Midbrain (tissue), 1 donor: ENCODE results near the gene TRPM6.
A peak's percentile ranks its signal among the peaks of the same experiment; 100 is the strongest.

Source experiments
- DNase-seq: peaks from one replicate; lab custom pipeline; 2025; lab: John Stamatoyannopoulos, UW

TRPM6 gene

DNA sequence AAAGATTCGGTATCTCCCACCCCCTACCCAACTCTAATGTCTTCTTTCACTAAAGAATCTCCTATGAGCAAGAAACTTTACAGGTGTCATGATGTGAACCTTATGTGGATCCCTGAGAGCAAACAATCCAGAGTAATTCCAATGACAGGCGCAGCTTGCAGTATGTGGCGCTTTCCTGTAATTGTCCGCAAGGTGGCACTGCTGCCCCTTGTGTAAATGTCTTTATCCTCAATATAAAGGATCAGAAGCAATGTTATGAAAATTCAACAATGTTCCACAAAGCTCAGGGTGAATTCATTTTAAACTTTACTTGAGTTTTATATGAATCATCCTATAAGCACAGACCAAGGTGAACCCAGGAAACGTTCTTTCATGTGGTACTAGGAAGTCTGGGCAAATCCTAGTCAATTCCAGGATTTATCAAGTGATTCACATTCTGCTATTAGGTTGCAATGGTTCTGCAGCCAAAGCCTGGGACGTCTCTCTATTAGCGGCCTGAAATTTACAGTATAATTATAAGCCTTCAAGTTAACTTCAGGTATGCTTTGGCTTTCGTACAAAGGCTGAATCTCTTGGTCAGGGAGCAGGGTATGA lies 113.7 kb downstream of the TRPM6 start:
- peak; percentile 88 for DNase-seq

GRCh38 chr9:74772121-74772520 lies 115.6 kb downstream of the TRPM6 start:
- DNase-seq = no peak

- DNase-seq = no peak
Observed at GRCh38 chr9:74771672-74772071, 116.0 kb downstream of the TRPM6 start.

DNA sequence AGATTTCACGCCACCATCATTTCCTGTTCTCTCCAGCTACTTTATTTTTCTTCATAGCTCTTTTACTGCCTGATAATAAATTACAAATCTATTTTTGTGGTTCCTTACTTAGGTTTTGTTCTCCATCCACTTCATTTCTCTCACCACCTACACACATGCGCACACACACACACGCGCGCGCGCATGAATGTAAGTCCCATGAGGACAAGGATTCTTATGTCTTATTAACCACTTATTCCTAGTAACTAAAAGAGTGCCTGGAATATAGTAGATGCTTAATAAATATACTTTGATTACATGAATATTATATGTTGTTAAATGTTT lies 116.5 kb downstream of the TRPM6 start:
- no peak for DNase-seq

GRCh38 chr9:74770508-74771261 lies 117.0 kb downstream of the TRPM6 start:
- DNase-seq = no peak

DNA sequence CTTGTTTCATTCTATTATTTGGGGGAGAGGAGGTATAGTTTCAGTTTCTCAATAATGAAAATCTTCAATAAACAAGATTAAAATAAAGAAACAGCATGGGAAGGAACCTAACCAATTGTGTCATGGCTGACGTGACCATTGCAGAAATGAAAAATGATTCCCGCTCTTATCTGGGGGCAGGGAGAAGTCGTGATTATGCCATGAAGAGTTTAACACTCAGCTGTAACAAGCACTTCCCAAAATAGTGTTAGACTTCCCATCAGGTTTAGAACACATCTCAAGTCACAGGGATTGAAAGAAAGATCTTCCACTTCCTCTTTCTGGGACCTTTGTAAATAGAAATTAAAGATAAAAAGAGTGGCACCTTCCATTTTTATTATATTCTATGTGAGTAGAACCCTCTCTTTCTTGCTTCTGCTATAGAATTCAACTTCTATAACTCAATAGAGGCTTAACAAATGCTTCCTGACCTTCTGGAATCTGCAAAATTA lies 122.2 kb downstream of the TRPM6 start:
- DNase-seq = no peak

DNA sequence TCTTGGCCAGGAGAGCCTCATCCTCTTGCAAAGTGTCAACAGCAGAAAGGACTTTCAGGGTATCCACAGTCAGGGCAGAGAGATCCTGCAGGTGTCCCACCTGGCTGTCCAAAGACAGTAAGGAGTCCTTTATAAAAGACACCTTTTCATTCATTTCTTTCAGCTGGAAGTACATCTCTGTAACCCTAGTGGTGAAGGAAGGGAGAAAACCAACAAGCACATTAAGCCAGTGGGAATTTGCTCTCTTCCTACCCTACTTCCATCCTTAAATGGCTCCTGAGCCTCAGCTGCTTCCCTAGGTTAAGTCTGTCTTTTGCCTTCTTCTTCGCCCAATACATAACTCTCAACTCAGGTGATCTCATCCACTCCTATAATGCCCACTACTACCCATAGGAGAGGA lies 124.8 kb downstream of the TRPM6 start:
- DNase-seq = no peak

DNA sequence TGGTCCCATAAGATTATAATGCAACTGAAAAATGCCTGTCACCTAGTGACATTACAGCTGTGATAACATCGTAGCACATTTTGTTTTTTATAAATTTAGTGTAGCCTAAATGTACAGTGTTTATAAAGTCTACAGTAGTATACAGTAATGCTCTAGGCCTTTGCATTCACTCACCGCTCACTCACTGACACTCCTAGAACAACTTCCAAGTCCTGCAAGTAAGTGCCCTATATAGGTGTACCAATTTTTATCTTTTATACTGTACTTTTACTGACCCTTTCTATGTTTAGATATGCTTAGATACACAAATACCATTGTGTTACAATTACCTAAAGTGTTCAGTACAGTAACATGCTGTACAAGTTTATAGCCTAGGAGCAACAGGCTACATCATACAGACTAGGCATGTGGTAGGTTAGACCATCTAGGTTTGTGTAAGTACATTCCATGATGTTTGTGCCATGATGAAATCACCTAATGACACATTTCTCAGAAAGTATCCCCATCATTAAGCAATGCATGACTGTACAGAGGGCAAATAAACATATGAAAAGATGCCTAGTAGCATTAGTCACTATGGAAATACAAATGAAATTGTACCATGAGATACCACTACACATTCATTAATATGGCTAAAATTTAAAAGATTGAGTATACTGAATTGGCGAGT lies 127.6 kb downstream of the TRPM6 start:
- no peak for DNase-seq

DNA sequence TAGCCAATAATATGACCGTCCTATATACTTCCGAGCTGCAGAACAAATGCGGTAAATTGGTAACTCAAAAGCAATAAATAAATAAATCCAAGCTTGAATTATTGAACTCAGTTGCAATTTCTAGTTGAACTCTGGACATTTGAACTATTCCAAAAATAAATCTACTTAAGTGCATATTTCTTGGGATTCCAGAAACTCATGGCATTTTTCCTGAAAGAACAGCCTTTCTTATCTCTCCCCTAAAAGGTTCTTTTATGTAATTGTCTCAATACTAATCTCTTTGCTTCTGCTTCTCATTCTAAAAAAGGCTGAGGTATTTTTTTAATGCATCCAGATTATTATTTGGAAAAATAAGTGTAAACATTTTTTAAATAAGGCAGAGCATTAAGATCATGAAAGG lies 131.7 kb downstream of the TRPM6 start:
- DNase-seq = no peak

DNA sequence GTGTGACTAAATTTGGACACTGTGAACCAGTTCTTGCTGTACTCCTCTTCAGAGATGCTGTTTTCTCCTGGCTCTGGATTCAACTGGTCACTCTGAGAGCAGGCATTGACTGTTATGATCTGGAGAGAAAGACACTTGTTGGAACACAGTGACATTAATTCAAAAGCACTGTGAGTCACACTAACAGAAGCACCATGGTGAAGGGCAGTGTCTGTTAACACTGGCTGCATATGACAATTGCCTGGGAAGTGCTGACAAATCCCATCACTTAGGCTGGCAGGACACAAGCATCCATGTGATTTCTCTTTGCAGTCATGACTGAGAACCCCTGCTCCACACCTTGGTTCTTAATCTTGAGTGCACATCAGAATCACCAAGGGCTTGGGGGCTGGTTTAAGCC lies 132.4 kb downstream of the TRPM6 start:
- DNase-seq = no peak

GRCh38 chr9:74753650-74754049 lies 134.1 kb downstream of the TRPM6 start:
- no peak for DNase-seq

DNA sequence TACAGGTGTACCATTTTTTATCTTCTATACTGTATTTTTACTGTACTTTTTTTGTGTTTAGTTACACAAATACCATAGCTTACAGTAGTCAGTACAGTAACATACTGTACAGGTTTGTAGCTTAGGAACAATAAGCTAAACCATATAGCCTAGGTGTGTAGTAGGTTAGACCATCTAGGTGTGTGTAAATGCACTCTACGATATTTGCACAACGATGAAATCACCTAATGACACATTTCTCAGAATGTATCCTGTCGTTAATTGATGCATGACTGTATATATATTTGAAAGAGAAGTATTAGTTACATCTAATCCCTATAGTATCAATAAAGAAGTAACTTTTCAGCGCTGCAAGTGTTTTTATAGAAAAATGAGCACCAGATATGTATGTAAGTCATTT lies 138.8 kb downstream of the TRPM6 start:
- DNase-seq = no peak

GRCh38 chr9:74742792-74743730 lies 144.7 kb downstream of the TRPM6 start:
- DNase-seq = peak; percentile 54

GRCh38 chr9:74742191-74742790 lies 145.4 kb downstream of the TRPM6 start:
- no peak for DNase-seq

- DNase-seq = no peak
Observed at GRCh38 chr9:74736646-74737045, 151.1 kb downstream of the TRPM6 start.

- no peak for DNase-seq
Observed at GRCh38 chr9:74735761-74736160, 152.0 kb downstream of the TRPM6 start.

DNA sequence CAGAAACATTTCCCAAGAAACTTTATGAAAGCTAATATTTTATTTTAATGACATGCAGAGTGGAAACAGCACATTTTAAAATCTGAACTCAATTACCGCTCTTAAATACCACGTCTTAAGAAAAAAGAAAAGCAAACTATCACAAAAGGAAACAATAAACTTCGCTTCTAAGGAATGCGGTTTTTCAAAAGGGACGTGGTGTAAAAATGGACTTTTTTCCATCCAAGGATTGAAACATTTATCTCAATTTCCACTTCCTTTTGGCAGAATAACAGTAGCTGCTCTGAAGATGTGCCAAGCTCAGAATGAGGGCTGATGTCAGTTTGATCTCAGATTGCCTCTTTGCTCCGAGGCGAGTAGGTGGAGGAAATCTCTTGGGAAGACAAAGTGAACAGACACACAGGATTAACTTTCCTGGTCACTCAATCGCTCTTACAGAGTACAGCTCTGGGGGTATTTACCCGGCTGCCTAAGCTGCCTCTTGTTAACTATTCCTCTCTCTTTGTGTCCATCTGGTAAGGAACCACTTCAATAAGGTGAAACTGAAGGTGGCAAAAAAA lies 158.5 kb downstream of the TRPM6 start:
- no peak for DNase-seq

DNA sequence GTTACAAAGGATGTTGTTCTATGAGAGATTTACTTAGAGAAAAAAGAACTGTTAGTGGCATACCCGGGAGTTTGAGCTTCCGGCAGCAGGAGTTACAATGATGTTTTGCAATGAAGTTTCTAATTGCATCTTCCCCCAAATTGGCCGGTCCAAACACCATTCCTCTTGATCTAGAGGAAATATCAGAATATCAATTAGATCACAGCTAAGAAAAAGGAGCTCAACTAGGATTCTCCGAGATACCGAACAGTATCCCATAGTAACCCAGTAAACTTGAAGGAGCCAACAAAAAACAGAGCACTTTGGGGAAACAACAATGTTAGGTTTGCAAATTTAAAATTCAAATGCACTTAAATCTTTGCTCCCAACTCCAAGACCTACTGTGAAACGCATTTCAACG lies 159.5 kb downstream of the TRPM6 start:
- peak; percentile 20 for DNase-seq

GRCh38 chr9:74726581-74726980 lies 161.1 kb downstream of the TRPM6 start:
- DNase-seq = no peak

DNA sequence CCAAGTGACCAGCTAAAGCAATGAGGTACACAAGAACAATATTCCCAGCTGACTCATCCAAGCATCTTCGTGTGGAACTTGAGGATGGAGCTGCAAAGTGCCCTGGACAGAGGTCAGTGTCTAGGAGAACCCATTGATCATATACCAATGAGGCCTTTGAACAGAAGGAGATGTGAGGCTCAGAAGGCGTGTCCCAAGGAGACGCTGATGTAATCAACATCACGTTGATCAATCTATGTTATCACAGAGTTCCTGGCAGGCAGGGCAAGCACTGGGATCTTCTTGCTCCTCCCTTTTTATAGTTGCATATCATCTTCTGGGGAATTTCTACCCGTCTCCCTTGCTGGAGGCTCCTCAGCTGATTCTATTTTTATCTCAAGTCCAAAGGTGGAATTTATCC lies 163.4 kb downstream of the TRPM6 start:
- DNase-seq = no peak
